ENCODE results near the gene OR13J1. TPM values are rescaled to one million over a fixed set of nuclear protein-coding genes. Genes with fewer than 3 reads are reported as not detected.
A peak's percentile ranks its signal among the peaks of the same experiment; 100 is the strongest.

Gene OR13J1
- total RNA-seq, 1 donor from 2014 or later, result not detected

GRCh38 chr9:35852876-35853865, 17.0 kb downstream of the OR13J1 start:
- peak; percentile 83 to 92 for DNase-seq (ENCODE audit: extremely low spot score in 2 of 2)
- intact Hi-C loops (cut with DNase I), result no loop called here
- no peak overlapping the region for H3K27ac ChIP-seq
- TF ChIP-seq CTCF (IDR thresholded peaks at IDR 0.05), result no peak
- no peak for TF ChIP-seq POLR2A (IDR thresholded peaks at IDR 0.05)
- no peak for TF ChIP-seq POLR2AphosphoS5 (IDR thresholded peaks at IDR 0.05; ENCODE audit: insufficient read depth in 1 of 2, low read depth in 1 of 2)
- H3K9me3 ChIP-seq, result no peaks in the 10 kb centered on the region
- no peak overlapping the region for H3K4me3 ChIP-seq
- no peaks in the 10 kb centered on the region for H3K27me3 ChIP-seq
- no peaks in the 10 kb centered on the region for H3K36me3 ChIP-seq
- no peaks in the 10 kb centered on the region for H3K4me1 ChIP-seq

DNA sequence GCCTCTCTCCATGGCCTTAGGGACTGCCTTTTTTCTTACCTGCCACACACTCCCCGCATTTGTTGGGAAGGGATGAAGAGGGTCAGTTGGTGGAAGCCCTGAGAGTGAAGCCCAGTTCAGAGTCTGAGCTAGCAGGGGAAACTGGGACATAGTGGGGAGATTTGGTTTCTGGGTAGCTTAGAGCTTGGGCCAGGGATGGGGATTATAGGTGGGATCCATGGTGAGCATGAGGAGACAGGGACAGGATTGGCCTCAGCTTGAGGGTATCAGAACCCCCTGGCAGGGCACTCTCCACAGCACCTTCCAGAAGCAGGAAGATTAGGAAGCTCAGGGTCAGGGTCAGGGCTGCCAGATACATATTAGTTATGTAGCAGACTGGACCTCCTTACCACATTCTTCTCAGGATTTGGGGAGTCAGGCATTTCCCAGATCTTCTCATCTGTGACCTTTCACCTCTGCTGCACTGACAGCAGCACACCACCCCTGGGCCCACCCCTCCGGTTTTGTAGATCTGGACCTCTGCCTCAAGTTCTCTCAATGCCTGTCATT, 17.9 kb downstream of the OR13J1 start:
- Histone ChIP-seq H3K27me3 (no peaks in the 10 kb centered on the region), H3K4me1 (no peaks in the 10 kb centered on the region), H3K27ac (no peak overlapping the region), H3K36me3 (no peaks in the 10 kb centered on the region), H3K9me3 (no peaks in the 10 kb centered on the region), H3K4me3 (no peak overlapping the region)
- TF ChIP-seq POLR2A (IDR thresholded peaks at IDR 0.05) (no peak), POLR2AphosphoS5 (IDR thresholded peaks at IDR 0.05; ENCODE audit: insufficient read depth in 1 of 2, low read depth in 1 of 2) (no peak)
- intact Hi-C loops (cut with DNase I), result no loop called here
- peak; percentile 67 to 79 for DNase-seq (ENCODE audit: extremely low spot score in 2 of 2)

DNA sequence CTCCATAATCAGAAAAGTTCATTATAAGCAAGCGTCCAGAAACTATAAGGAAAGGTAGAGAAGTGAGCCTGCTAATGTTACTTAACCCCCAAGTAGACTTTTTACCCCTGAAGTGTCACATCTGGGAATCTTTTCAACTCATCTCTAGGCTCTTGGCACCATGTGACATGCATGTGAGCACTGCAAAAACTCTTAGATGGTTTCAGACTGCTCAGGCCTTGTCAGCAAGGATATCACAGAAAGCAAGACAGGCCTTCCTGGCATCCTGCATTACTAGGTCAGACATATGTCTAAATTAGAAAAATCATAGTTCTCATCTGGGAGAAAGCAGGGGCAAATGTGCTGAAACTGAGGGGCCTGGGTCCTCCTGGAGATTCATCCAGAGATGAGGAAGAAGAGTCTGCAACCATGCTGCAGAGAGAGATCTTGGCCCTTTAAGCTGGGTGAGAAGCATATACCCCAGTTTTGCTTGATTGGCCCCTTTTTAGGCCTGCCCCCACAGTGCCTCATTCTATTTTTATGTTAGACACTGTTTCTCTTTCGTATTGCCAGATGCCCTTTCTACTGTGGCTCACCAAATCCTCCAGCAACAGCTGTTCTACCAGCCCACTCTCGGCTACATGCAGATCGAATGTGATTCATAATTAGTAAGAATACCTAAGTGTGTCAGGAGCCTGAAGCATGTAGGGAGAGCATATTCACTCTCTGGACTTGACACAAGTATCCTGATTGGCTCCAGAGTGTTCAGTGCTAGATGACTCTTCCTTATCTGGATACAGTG, 22.2 kb downstream of the OR13J1 start:
- peaks cover 0 to 3% of the 10 kb centered on the region in 2 donors for H3K36me3 ChIP-seq
- no peak for DNase-seq (ENCODE audit: extremely low spot score in 2 of 2)
- peak overlapping the region; percentile 12 for H3K27ac ChIP-seq
- no peaks in the 10 kb centered on the region for H3K27me3 ChIP-seq
- TF ChIP-seq CTCF (IDR thresholded peaks at IDR 0.05) (no peak), POLR2A (IDR thresholded peaks at IDR 0.05) (no peak), POLR2AphosphoS5 (IDR thresholded peaks at IDR 0.05; ENCODE audit: insufficient read depth in 1 of 2, low read depth in 1 of 2) (no peak)
- H3K4me3 ChIP-seq, result no peak overlapping the region
- H3K4me1 ChIP-seq, result peaks cover 30% of the 10 kb centered on the region
- H3K9me3 ChIP-seq, result no peaks in the 10 kb centered on the region
- intact Hi-C loops (cut with DNase I), result loop anchor here (5.0 kb wide), 1 partner anchor 51 kb away; no protein-coding TSS in a partner anchor

DNA sequence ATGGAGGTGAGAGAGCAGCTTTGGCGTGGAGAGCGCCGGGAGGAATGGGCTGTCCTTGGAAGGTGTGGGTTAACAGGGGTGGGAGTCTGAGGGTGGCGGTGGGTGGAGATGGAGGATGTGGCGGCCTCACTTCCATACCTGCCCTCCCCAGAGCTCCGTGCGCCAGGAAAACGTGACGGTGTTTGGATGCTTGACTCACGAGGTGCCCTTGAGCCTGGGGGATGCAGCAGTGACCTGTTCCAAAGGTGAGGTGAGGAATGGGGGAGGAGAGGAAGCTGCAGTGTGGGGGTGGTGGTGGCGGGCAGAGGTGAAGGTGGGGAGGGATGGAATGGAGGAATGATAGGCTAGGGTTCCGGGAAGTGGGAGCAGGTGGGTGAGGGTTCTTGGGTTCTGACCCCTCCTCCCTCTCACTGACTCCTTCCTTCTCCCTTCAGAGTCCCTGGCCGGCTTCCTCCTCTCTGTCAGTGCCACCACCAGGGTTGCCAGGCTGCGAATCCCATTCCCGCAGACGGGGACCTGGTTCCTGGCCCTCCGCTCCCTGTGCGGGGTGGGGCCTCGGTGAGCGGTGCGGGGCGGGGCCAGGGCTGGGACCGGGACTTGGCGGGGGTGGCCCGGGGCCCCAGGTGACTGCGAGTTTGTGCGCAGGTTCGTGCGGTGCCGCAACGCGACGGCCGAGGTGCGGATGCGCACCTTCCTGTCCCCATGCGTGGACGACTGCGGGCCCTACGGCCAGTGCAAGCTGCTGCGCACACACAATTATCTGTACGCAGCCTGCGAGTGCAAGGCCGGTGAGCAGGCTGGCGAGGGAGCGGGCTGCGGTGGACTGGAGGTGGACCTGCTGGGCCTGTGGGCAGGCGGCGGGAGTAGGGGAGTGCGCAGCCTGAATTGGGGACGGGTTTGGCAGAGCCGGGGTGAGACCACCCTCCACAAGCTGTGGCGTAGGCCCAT, 24.1 kb downstream of the OR13J1 start:
- H3K4me1 ChIP-seq, result peaks cover 30% of the 10 kb centered on the region
- TF ChIP-seq POLR2AphosphoS5 (IDR thresholded peaks at IDR 0.05; ENCODE audit: insufficient read depth in 1 of 2, low read depth in 1 of 2), result no peak
- no peak overlapping the region for H3K4me3 ChIP-seq
- H3K36me3 ChIP-seq, result peaks cover 0 to 3% of the 10 kb centered on the region in 2 donors
- intact Hi-C loops (cut with DNase I), result loop anchor here (5.0 kb wide), 1 partner anchor 49 kb away; no protein-coding TSS in a partner anchor
- H3K9me3 ChIP-seq, result no peaks in the 10 kb centered on the region
- no peak for DNase-seq (ENCODE audit: extremely low spot score in 2 of 2)
- H3K27ac ChIP-seq, result no peak overlapping the region
- no peaks in the 10 kb centered on the region for H3K27me3 ChIP-seq

DNA sequence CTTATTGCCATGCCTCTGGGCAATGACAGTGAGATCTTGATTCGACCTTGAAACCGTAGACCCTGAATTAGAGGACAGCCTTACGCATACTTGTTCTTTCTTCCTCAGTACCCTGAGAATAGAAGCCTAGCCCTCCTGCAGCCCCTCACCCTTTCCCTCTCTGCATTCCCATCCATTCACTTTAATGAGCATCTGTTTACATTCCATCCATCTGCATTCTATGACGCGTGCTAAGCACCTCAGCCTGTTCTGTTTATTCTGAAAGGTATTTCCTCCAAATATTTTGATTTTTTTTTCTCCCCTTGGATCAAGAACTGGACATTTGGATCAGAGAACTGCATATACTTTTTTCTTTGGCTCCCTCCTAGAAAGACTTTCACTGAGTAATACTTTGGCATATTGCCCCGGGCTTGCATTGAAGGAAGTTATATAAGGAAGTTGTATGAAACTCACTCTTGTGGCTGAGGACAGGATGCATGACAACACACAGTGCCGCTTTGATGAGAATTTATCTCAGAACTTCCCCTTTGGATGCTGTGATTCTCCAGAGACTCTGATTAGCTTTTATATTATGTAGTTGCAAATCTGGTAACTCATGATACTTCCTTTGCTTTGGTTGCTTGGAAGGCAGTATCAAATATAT, 25.5 kb downstream of the OR13J1 start:
- H3K9me3 ChIP-seq, result no peaks in the 10 kb centered on the region
- peaks cover 0 to 3% of the 10 kb centered on the region in 2 donors for H3K36me3 ChIP-seq
- intact Hi-C loops (cut with DNase I), result loop anchor here (5.0 kb wide), 1 partner anchor 47 kb away; no protein-coding TSS in a partner anchor
- no peak overlapping the region for H3K4me3 ChIP-seq
- no peak for DNase-seq (ENCODE audit: extremely low spot score in 2 of 2)
- H3K27me3 ChIP-seq, result no peaks in the 10 kb centered on the region
- peaks cover 30% of the 10 kb centered on the region for H3K4me1 ChIP-seq
- H3K27ac ChIP-seq, result peak overlapping the region; percentile 45
- TF ChIP-seq POLR2A (IDR thresholded peaks at IDR 0.05) (no peak), POLR2AphosphoS5 (IDR thresholded peaks at IDR 0.05; ENCODE audit: insufficient read depth in 1 of 2, low read depth in 1 of 2) (peak in 1 of 2 donors; percentile 89)

Data from vagina (tissue), 2 donors.